NAMALWA (cell line): Measurements from ENCODE around the gene ABHD16B.

Source experiments
- DNase-seq: peaks from one replicate; pipeline ENCODE4 v3.0.0-alpha.2; 2015; ENCODE audit warnings: low spot score

Gene ABHD16B

GRCh38 chr20:63861365-63861934 lies at the start of gene ABHD16B:
ABHD16B (plus strand) TSS chr20:63861498; CDS start chr20:63861541, 43 bp downstream.
- DNase-seq, result no peak

- DNase-seq, result peak; percentile 28
Observed at GRCh38 chr20:63814891-63815614, 46.2 kb upstream of the ABHD16B start.

- DNase-seq, result no peak
Observed at GRCh38 chr20:63815615-63816253, 45.6 kb upstream of the ABHD16B start.

GRCh38 chr20:63819224-63819921 lies 41.9 kb upstream of the ABHD16B start:
- DNase-seq, result no peak

GRCh38 chr20:63821811-63822210 lies 39.5 kb upstream of the ABHD16B start:
- DNase-seq, result peak; percentile 40

GRCh38 chr20:63822276-63822696 lies 39.0 kb upstream of the ABHD16B start:
- no peak for DNase-seq

GRCh38 chr20:63823691-63824311 lies 37.5 kb upstream of the ABHD16B start:
- no peak for DNase-seq

GRCh38 chr20:63825331-63826118 lies 35.8 kb upstream of the ABHD16B start:
- no peak for DNase-seq

GRCh38 chr20:63826753-63827152 lies 34.5 kb upstream of the ABHD16B start:
- DNase-seq, result no peak

GRCh38 chr20:63828124-63828523 lies 33.2 kb upstream of the ABHD16B start:
- no peak for DNase-seq

- DNase-seq, result no peak
Observed at GRCh38 chr20:63828545-63828944, 32.8 kb upstream of the ABHD16B start.

- DNase-seq, result no peak
Observed at GRCh38 chr20:63828951-63829350, 32.3 kb upstream of the ABHD16B start.

GRCh38 chr20:63829603-63829944 lies 31.7 kb upstream of the ABHD16B start:
- DNase-seq, result no peak

- no peak for DNase-seq
Observed at GRCh38 chr20:63829945-63830835, 31.1 kb upstream of the ABHD16B start.

- peak; percentile 36 for DNase-seq
Observed at GRCh38 chr20:63830841-63831588, 30.3 kb upstream of the ABHD16B start, which contains the start of gene ZBTB46. ZBTB46 (minus strand) TSS chr20:63831264; CDS start chr20:63790757, 40,507 bp downstream.

GRCh38 chr20:63831646-63831992 lies 29.7 kb upstream of the ABHD16B start:
- DNase-seq, result no peak

GRCh38 chr20:63831993-63832686 lies 29.2 kb upstream of the ABHD16B start:
- DNase-seq, result no peak

- DNase-seq, result no peak
Observed at GRCh38 chr20:63833776-63834490, 27.4 kb upstream of the ABHD16B start.
